ENCODE results near the gene AP1M2.
A peak's percentile ranks its signal among the peaks of the same experiment; 100 is the strongest.
"Not testable (repeated sequence)": the region's sequence is repeated elsewhere in the genome, so short reads cannot be mapped to it uniquely, and the experiment has no call there.

AP1M2 gene

GRCh38 chr19:10535613-10536012 lies 51.5 kb downstream of the AP1M2 start:
- no peak for TF ChIP-seq CREB5 (CRISPR knock-in tag; IDR thresholded peaks at IDR 0.05; ENCODE audit: low read depth)
- no peak for TF ChIP-seq CSRNP3 (CRISPR knock-in tag; IDR thresholded peaks at IDR 0.05)
- TF ChIP-seq POU6F1 (CRISPR knock-in tag; IDR thresholded peaks at IDR 0.05; ENCODE audit: borderline replicate concordance, low read depth): no peak
- TF ChIP-seq SNAI2 (CRISPR knock-in tag; IDR thresholded peaks at IDR 0.05): no peak
- no peak for TF ChIP-seq ESRRG (CRISPR knock-in tag; IDR thresholded peaks at IDR 0.05)
- TF ChIP-seq ISL1 (CRISPR knock-in tag; IDR thresholded peaks at IDR 0.05): no peak
- TF ChIP-seq ZNF565 (CRISPR knock-in tag; conservative IDR thresholded peaks at IDR 0.05; ENCODE audit: low read depth): no peak
- TF ChIP-seq ZC3H10 (CRISPR knock-in tag; IDR thresholded peaks at IDR 0.05): no peak
- no peak for TF ChIP-seq PPARA (CRISPR knock-in tag; IDR thresholded peaks at IDR 0.05; ENCODE audit: borderline replicate concordance)
- TF ChIP-seq ARNTL (CRISPR knock-in tag; IDR thresholded peaks at IDR 0.05; ENCODE audit: borderline replicate concordance, low read depth): no peak
- no peak for TF ChIP-seq TOX (CRISPR knock-in tag; IDR thresholded peaks at IDR 0.05; ENCODE audit: borderline replicate concordance)
- no peak for TF ChIP-seq ZNF8 (CRISPR knock-in tag; IDR thresholded peaks at IDR 0.05)
- TF ChIP-seq RARB (CRISPR knock-in tag; IDR thresholded peaks at IDR 0.05): no peak
- no peak for TF ChIP-seq ZNF70 (CRISPR knock-in tag; IDR thresholded peaks at IDR 0.05)
- no peak for TF ChIP-seq PATZ1 (CRISPR knock-in tag; IDR thresholded peaks at IDR 0.05; ENCODE audit: borderline replicate concordance)
- no peak for TF ChIP-seq CSDC2 (CRISPR knock-in tag; IDR thresholded peaks at IDR 0.05)
- TF ChIP-seq ZFP30 (CRISPR knock-in tag; IDR thresholded peaks at IDR 0.05): no peak
- TF ChIP-seq TCF4 (CRISPR knock-in tag; IDR thresholded peaks at IDR 0.05; ENCODE audit: borderline replicate concordance): no peak
- TF ChIP-seq GLIS3 (CRISPR knock-in tag; IDR thresholded peaks at IDR 0.05): no peak
- ATAC-seq: no peak

DNA sequence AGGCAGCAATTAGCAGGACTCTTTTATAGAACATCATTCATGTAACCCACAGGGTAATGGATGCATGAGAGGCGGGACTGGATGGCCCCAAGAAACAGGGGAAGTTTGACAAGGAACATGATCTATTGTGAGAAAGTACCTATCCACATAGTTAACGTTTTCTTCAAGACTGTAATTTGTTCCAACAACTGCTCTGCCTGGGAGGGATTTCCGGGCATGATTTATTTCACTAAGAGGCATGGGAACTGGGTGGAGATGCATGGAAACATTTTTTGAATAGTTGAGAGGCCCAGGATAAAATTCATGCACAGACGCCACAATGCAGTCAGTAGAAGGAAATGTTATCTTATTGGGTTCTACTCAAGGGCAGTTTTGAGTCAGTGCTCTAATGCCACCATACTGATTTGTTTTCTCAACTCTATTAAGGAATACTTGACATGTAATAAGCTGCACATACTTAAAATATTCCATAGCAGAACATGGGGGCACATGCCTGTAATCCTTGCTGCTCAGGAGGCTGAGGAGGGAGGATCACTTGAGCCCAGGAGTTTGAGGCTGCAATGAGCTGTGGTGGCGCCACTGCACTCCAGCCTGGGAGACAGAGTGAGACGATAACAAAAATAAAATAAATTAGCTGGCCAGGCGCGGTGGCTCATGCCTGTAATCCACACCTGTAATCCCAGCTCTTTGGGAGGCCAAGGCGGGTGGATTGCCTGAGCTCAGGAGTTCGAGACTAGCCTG lies 53.3 kb downstream of the AP1M2 start:
- TF ChIP-seq CSDC2 (CRISPR knock-in tag; IDR thresholded peaks at IDR 0.05) (no peak), ISL1 (CRISPR knock-in tag; IDR thresholded peaks at IDR 0.05) (peak; percentile 36; the same call in 1 of the 2 replicates), PPARA (CRISPR knock-in tag; IDR thresholded peaks at IDR 0.05; ENCODE audit: borderline replicate concordance) (no peak)
- ATAC-seq: peak; percentile 87

DNA sequence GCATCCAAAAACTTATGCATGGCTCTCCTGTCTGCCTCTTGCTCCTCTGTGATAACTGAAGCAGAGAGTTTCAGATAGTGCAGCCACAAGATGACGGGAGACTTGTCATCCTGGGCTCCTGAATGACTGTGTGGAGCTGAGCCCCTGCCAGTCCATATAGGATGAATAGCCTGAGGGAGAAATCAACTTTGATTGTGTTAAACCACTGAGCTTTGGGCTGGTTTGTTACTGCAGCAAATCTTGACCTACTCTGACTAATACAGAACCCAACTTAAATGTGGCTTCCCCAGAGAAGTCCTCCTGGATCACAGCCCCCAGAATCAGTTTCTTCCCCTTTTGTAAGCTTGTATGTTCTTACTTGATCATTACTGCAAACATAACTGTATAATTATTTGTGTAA lies 54.7 kb downstream of the AP1M2 start:
- TF ChIP-seq TSHZ2 (CRISPR knock-in tag; IDR thresholded peaks at IDR 0.05) (no peak), ARNTL (CRISPR knock-in tag; IDR thresholded peaks at IDR 0.05; ENCODE audit: borderline replicate concordance, low read depth) (no peak), ESRRG (CRISPR knock-in tag; IDR thresholded peaks at IDR 0.05) (no peak), TCF4 (CRISPR knock-in tag; IDR thresholded peaks at IDR 0.05; ENCODE audit: borderline replicate concordance) (no peak), GLIS3 (CRISPR knock-in tag; IDR thresholded peaks at IDR 0.05) (no peak), ZNF70 (CRISPR knock-in tag; IDR thresholded peaks at IDR 0.05) (no peak), CSRNP3 (CRISPR knock-in tag; IDR thresholded peaks at IDR 0.05) (no peak), CREB5 (CRISPR knock-in tag; IDR thresholded peaks at IDR 0.05; ENCODE audit: low read depth) (no peak), PPARA (CRISPR knock-in tag; IDR thresholded peaks at IDR 0.05; ENCODE audit: borderline replicate concordance) (no peak)
- ATAC-seq: no peak

DNA sequence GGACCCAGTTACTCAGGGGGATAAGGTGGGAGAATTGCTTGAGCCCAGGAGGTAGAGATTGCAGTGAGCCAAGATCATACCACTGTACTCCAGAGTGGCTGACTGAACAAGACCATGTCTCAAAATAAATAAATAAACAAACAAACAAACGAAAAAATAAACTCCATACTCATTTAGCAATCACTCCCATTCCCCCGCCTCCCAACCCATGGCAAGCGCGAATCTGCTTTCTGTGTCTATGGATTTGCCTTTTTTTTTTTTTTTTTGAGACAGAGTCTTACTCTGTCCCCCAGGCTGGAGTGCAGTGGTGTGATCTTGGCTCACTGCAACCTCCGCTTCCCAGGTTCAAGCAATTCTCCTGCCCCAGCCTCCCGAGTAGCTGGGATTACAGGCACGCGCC lies 60.2 kb downstream of the AP1M2 start:
- not testable (repeated sequence) for ATAC-seq

All from SK-N-SH treated with all-trans-retinoic acid at 6 μM for 48 hours (cell line).